NCI-H2107 treated with DMSO at 0.1 percent for 48 hours (cell line): ENCODE data around the gene ADA.
"Not testable (repeated sequence)": the region's sequence is repeated elsewhere in the genome, so short reads cannot be mapped to it uniquely, and the experiment has no call there.

Experiments
- DNase-seq: peaks from one replicate; lab custom pipeline; 2025; ENCODE audit not compliant: unreplicated experiment; lab: John Stamatoyannopoulos, UW

Gene ADA

GRCh38 chr20:44678990-44679611 lies 27.6 kb upstream of the ADA start:
- no peak for DNase-seq

- DNase-seq, result no peak
These were observed 26.7 kb upstream of the ADA start for GRCh38 chr20:44678242-44678641.

- not testable (repeated sequence) for DNase-seq
These were observed 20.9 kb upstream of the ADA start for GRCh38 chr20:44672318-44672902.

- not testable (repeated sequence) for DNase-seq
These were observed 20.0 kb upstream of the ADA start for GRCh38 chr20:44671541-44671940.

- not testable (repeated sequence) for DNase-seq
These were observed 19.4 kb upstream of the ADA start for GRCh38 chr20:44670851-44671250.

- DNase-seq, result no peak
These were observed 14.6 kb upstream of the ADA start for GRCh38 chr20:44666066-44666465.

- DNase-seq, result no peak
These were observed 12.6 kb upstream of the ADA start for GRCh38 chr20:44664131-44664530.

- no peak for DNase-seq
These were observed 10.8 kb upstream of the ADA start for GRCh38 chr20:44662261-44662660.

- no peak for DNase-seq
These were observed 9.1 kb upstream of the ADA start for GRCh38 chr20:44660581-44660980.

- DNase-seq, result no peak
These were observed 8.4 kb upstream of the ADA start for GRCh38 chr20:44659931-44660330.

GRCh38 chr20:44658810-44659209 lies 7.3 kb upstream of the ADA start:
- no peak for DNase-seq

GRCh38 chr20:44657875-44658274 lies 6.4 kb upstream of the ADA start:
- no peak for DNase-seq

GRCh38 chr20:44656448-44656847 lies 4.9 kb upstream of the ADA start:
- DNase-seq, result no peak

- not testable (repeated sequence) for DNase-seq
These were observed 2.7 kb upstream of the ADA start for GRCh38 chr20:44654210-44654609.

- DNase-seq, result no peak
These were observed 2.0 kb upstream of the ADA start for GRCh38 chr20:44653546-44653945.

GRCh38 chr20:44651434-44651683 lies 140 bp downstream of the ADA start:
- no peak for DNase-seq

GRCh38 chr20:44650771-44651433 lies 597 bp downstream of the ADA start:
- DNase-seq, result no peak

GRCh38 chr20:44649976-44650375 lies 1.5 kb downstream of the ADA start:
- DNase-seq, result no peak

GRCh38 chr20:44649126-44649525 lies 2.4 kb downstream of the ADA start:
- no peak for DNase-seq

GRCh38 chr20:44648579-44648978 lies 2.9 kb downstream of the ADA start:
- no peak for DNase-seq

GRCh38 chr20:44648068-44648467 lies 3.4 kb downstream of the ADA start:
- no peak for DNase-seq

GRCh38 chr20:44646641-44647274 lies 4.7 kb downstream of the ADA start:
- DNase-seq, result no peak
